Activated naive CD4-positive, alpha-beta T cell treated with anti-CD3 and anti-CD28 coated beads, Interleukin-2, amount 10 ng/mL, durations not matched to agents 7 days and 5 days (primary cell): Measurements from ENCODE around the gene DPAGT1.
"Not testable (repeated sequence)": the region's sequence is repeated elsewhere in the genome, so short reads cannot be mapped to it uniquely, and the experiment has no call there.

Experiments
- CTCF ChIA-PET: fragments of 350-600 bp; sonication (Branson Sonifier 250); formaldehyde crosslinking; loops from one replicate; lab custom pipeline; 2021; ENCODE audit warnings: antibody characterized with exemption; lab: Charles Lee
- DNase-seq: peaks from one replicate; pipeline ENCODE4 v3.0.0-alpha.2; 2020
- H3K27ac Mint-ChIP-seq: one replicate; pipeline ENCODE4 v1.8.0; 2021; ENCODE audit warnings: mild to moderate bottlenecking, moderate library complexity, mixed read lengths
- H3K27me3 Mint-ChIP-seq: one replicate; pipeline ENCODE4 v1.8.0; 2021; ENCODE audit warnings: mild to moderate bottlenecking, mixed read lengths
- H3K36me3 Mint-ChIP-seq: one replicate; pipeline ENCODE4 v1.8.0; 2021; ENCODE audit warnings: mixed read lengths
- H3K4me1 Mint-ChIP-seq: one replicate; pipeline ENCODE4 v1.8.0; 2021; ENCODE audit warnings: mixed read lengths
- H3K4me3 Mint-ChIP-seq: one replicate; pipeline ENCODE4 v1.8.0; 2021; ENCODE audit warnings: mild to moderate bottlenecking, moderate library complexity, mixed read lengths
- H3K9me3 Mint-ChIP-seq: one replicate; pipeline ENCODE4 v1.8.0; 2021; ENCODE audit warnings: mixed read lengths

The DPAGT1 gene

DNA sequence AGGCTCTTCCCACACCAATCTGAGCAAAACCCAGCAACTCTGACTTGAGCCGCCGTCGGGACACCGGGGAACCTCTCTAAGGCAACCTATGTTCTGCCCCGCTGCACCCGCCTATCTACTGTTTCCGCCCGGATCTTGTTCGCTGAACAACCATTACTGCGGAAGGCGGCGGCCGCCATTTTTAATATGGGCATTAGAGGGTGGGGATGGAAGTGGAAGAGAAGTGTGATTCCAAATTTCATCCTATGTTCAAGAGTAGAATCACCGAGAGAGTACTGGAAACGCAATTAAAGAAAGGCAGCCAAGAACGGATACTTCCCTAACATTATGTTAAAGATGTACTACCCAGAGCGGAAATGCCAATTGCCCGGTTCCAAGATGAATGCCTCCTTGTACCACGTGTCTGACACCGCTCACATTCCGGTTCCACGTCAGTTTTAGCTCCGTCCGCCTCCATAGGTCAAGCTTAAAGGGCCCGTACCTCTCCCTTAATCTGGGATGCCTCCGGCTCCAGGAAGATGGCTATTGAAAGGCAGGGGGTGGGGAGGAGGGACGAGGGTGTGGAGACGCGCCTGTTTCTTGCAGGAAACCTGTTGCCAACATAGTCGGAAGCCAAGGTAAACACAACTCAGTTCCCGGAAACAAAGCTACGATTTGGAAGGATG is at the start of gene DPAGT1:
TSS of gene DPAGT1 (minus strand) at position 95 of the 665 bp plus-strand sequence. CDS start 198 bp downstream, outside the sequence.
- Mint-ChIP-seq H3K27me3 (peaks cover 5% of the 10 kb centered on the region), H3K4me1 (peaks cover 68% of the 10 kb centered on the region), H3K27ac (peak within 1 kb of the TSS; percentile 98), H3K9me3 (no peaks in the 10 kb centered on the region), H3K36me3 (peaks cover 25% of the 10 kb centered on the region), H3K4me3 (peak within 1 kb of the TSS; percentile 92)
- peak; percentile 90 for DNase-seq
- CTCF ChIA-PET, result interaction anchor here (0.7 to 2.3 kb wide), 8 partner anchors 10 to 235 kb away, joined by 3 to 10 read pairs (median 3); partner anchors contain the start of gene NLRX1

GRCh38 chr11:119149786-119150275 is 48.2 kb upstream of the DPAGT1 start:
- Mint-ChIP-seq H3K4me3 (peak overlapping the region; percentile 21), H3K27ac (no peak overlapping the region), H3K36me3 (no peaks in the 10 kb centered on the region), H3K4me1 (peaks cover 17% of the 10 kb centered on the region), H3K9me3 (no peaks in the 10 kb centered on the region), H3K27me3 (peaks cover 88% of the 10 kb centered on the region)
- no peak for DNase-seq
- CTCF ChIA-PET, result interaction anchor here (1.3 kb wide), 1 partner anchor 19 kb away, joined by 5 read pairs; no protein-coding TSS in a partner anchor

DNA sequence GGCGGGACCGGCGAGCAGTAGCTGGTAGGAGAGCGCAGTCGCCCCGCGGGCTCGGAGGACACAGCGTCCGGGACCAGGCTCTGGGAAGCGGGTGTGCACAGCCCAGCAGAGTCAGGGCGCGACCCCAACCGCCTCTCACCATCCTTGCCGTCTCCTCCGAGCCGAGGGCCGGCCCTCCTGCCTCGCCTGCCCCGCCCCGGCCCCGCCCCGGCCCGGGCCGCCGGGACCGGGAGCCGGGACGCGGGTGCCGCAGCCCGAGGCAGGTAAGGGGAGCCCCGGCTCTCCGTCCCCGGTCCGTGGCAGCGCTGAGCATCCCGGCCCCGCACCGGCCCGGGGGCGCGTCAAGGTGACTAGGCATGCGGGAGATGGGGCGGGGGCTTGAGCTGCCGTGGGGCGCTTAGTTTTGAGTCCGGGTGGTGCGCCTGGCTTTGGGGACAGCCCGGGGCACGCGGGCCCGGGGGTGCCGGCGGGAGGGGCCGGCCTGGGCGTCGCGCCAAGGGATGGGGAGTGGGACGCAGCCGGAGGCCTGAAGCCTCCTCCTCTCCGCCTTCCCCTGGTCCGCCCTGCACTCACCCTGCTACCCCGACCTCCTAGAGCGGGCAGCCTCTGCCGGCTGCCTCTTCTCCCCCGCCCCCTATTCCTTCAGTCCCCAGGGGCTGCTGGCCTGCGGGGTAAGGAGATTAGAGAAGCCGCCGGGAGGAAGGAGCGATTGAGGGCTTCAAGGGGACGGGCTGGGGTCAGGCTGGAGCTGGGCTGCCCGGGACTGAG is 47.5 kb upstream of the DPAGT1 start, which contains the start of gene ABCG4:
TSS of gene ABCG4 (plus strand) at position 35 of the 768 bp plus-strand sequence. CDS start 914 bp downstream, outside the sequence.
- no peaks in the 10 kb centered on the region for H3K9me3 Mint-ChIP-seq
- H3K4me3 Mint-ChIP-seq, result peak within 1 kb of the TSS; percentile 71
- H3K27ac Mint-ChIP-seq, result no peak within 1 kb of the TSS
- CTCF ChIA-PET, result interaction anchor here (1.1 to 1.5 kb wide), 3 partner anchors 47 to 92 kb away, joined by 3 to 5 read pairs (median 3); partner anchors contain the start of gene CBL
- H3K36me3 Mint-ChIP-seq, result no peaks in the 10 kb centered on the region
- peaks cover 87% of the 10 kb centered on the region for H3K27me3 Mint-ChIP-seq
- H3K4me1 Mint-ChIP-seq, result peaks cover 17% of the 10 kb centered on the region
- peak; percentile 57 for DNase-seq

GRCh38 chr11:119148720-119149017 is 47.0 kb upstream of the DPAGT1 start:
- peak overlapping the region; percentile 71 for H3K4me3 Mint-ChIP-seq

GRCh38 chr11:119147604-119148333 is 46.1 kb upstream of the DPAGT1 start:
- H3K36me3 Mint-ChIP-seq, result no peaks in the 10 kb centered on the region
- CTCF ChIA-PET, result interaction anchor here (1.3 to 1.5 kb wide), 3 partner anchors 21 to 58 kb away, joined by 3 to 5 read pairs (median 3); partner anchors contain the start of gene CBL
- peaks cover 17% of the 10 kb centered on the region for H3K4me1 Mint-ChIP-seq
- no peaks in the 10 kb centered on the region for H3K9me3 Mint-ChIP-seq
- peak overlapping the region; percentile 42 for H3K4me3 Mint-ChIP-seq
- DNase-seq, result peak; percentile 27
- H3K27ac Mint-ChIP-seq, result no peak overlapping the region
- peaks cover 86% of the 10 kb centered on the region for H3K27me3 Mint-ChIP-seq

More at GRCh38 chr11:119148720-119149017, 47.0 kb upstream of the DPAGT1 start:
- Mint-ChIP-seq H3K27me3 (peaks cover 85% of the 10 kb centered on the region), H3K4me1 (peaks cover 17% of the 10 kb centered on the region), H3K27ac (no peak overlapping the region), H3K9me3 (no peaks in the 10 kb centered on the region), H3K36me3 (no peaks in the 10 kb centered on the region)
- CTCF ChIA-PET, result interaction anchor here (1.1 to 1.5 kb wide), 3 partner anchors 48 to 92 kb away, joined by 3 to 5 read pairs (median 3); partner anchors contain the start of gene CBL
- no peak for DNase-seq

GRCh38 chr11:119145551-119145950 is 43.9 kb upstream of the DPAGT1 start:
- H3K4me3 Mint-ChIP-seq, result no peak overlapping the region
- H3K36me3 Mint-ChIP-seq, result no peaks in the 10 kb centered on the region
- H3K9me3 Mint-ChIP-seq, result no peaks in the 10 kb centered on the region
- CTCF ChIA-PET, result interaction anchor here (1.0 to 1.9 kb wide), 8 partner anchors 11 to 183 kb away, joined by 3 to 7 read pairs (median 6); partner anchors contain the start of genes CBL and HINFP
- DNase-seq, result no peak
- peaks cover 17% of the 10 kb centered on the region for H3K4me1 Mint-ChIP-seq
- no peak overlapping the region for H3K27ac Mint-ChIP-seq
- H3K27me3 Mint-ChIP-seq, result peaks cover 72% of the 10 kb centered on the region

GRCh38 chr11:119144825-119145486 is 43.3 kb upstream of the DPAGT1 start:
- Mint-ChIP-seq H3K4me1 (peaks cover 17% of the 10 kb centered on the region), H3K9me3 (no peaks in the 10 kb centered on the region), H3K36me3 (no peaks in the 10 kb centered on the region), H3K27me3 (peaks cover 66% of the 10 kb centered on the region), H3K4me3 (no peak overlapping the region), H3K27ac (no peak overlapping the region)
- CTCF ChIA-PET, result interaction anchor here (0.6 to 1.9 kb wide), 10 partner anchors 8 to 183 kb away, joined by 3 to 7 read pairs (median 4); partner anchors contain the start of gene CBL
- peak; percentile 51 for DNase-seq

DNA sequence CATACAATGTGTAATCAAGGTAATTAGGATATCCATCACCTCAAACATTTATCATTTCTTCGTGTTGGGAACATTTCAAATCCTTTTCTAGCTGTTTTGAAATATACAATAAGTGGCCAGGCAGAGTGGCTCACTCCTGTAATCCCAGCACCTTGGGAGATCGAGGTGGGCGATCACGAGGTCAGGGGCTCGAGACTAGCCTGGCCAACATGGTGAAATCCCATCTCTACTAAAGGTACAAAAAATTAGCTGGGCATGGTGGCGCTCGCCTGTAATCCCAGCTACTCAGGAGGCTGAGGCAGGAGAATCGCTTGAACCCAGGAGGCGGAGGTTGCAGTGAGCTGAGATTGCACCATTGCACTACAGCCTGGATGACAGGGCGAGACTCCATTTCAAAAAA is 37.6 kb upstream of the DPAGT1 start:
- H3K9me3 Mint-ChIP-seq, H3K4me1 Mint-ChIP-seq, DNase-seq, H3K36me3 Mint-ChIP-seq, H3K4me3 Mint-ChIP-seq, H3K27ac Mint-ChIP-seq, CTCF ChIA-PET: not testable (repeated sequence)
- peaks cover 43% of the 10 kb centered on the region for H3K27me3 Mint-ChIP-seq

GRCh38 chr11:119134389-119134978 is 32.8 kb upstream of the DPAGT1 start:
- H3K4me1 Mint-ChIP-seq, result no peaks in the 10 kb centered on the region
- DNase-seq, result no peak
- peaks cover 23% of the 10 kb centered on the region for H3K27me3 Mint-ChIP-seq
- H3K4me3 Mint-ChIP-seq, result no peak overlapping the region
- peaks cover 32% of the 10 kb centered on the region for H3K36me3 Mint-ChIP-seq
- no peaks in the 10 kb centered on the region for H3K9me3 Mint-ChIP-seq
- H3K27ac Mint-ChIP-seq, result no peak overlapping the region
- CTCF ChIA-PET, result interaction anchor here (1.3 to 2.8 kb wide), 3 partner anchors 9 to 20 kb away, joined by 4 to 7 read pairs (median 4); no protein-coding TSS in a partner anchor

- Mint-ChIP-seq H3K4me1 (peaks cover 12% of the 10 kb centered on the region), H3K36me3 (peaks cover 42% of the 10 kb centered on the region)
- DNase-seq, result no peak
These were observed 29.0 kb upstream of the DPAGT1 start for GRCh38 chr11:119130662-119131061.

DNA sequence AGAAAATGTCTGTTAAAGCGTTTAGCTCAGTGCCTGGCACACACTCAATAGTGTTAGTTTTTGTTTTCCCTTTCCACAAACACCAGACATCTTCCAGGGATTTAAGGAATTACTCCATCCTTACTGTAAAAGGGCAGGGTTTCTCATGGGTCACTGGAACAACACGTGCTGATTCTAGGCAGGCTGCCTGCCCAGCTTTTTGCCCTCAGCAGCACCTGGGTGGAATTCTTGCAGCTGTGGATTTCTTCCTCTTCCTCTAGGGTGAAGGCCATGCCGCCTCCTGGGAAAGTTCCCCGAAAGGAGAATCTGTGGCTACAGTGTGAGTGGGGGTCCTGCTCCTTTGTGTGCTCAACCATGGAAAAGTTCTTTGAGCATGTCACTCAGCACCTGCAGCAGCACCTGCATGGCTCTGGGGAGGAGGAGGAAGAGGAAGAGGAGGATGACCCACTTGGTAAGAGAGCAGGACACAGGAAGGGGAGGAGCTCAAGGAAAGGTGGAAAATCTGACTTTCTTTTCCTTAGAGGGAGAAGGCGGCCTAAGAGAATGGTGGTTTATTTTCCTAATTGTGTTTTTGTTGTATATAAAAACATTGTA is 25.1 kb upstream of the DPAGT1 start:
- no peak overlapping the region for H3K27ac Mint-ChIP-seq
- H3K4me3 Mint-ChIP-seq, result no peak overlapping the region
- H3K4me1 Mint-ChIP-seq, result peaks cover 30% of the 10 kb centered on the region
- CTCF ChIA-PET, result interaction anchor here (1.1 to 1.4 kb wide), 2 partner anchors 18 to 21 kb away, joined by 3 read pairs; no protein-coding TSS in a partner anchor
- DNase-seq, result no peak
- H3K9me3 Mint-ChIP-seq, result no peaks in the 10 kb centered on the region
- no peaks in the 10 kb centered on the region for H3K27me3 Mint-ChIP-seq
- peaks cover 39% of the 10 kb centered on the region for H3K36me3 Mint-ChIP-seq

More at GRCh38 chr11:119130662-119131061, 29.0 kb upstream of the DPAGT1 start:
- Mint-ChIP-seq H3K27ac (no peak overlapping the region), H3K9me3 (no peaks in the 10 kb centered on the region), H3K4me3 (no peak overlapping the region), H3K27me3 (no peaks in the 10 kb centered on the region)
- CTCF ChIA-PET, result interaction anchor here (0.8 kb wide), 1 partner anchor 38 kb away, joined by 3 read pairs; no protein-coding TSS in a partner anchor

- CTCF ChIA-PET, result interaction anchor here (1.5 kb wide), 1 partner anchor 9 kb away, joined by 4 read pairs; no protein-coding TSS in a partner anchor
- Mint-ChIP-seq H3K4me1 (peaks cover 33% of the 10 kb centered on the region), H3K4me3 (no peak overlapping the region), H3K36me3 (peaks cover 32% of the 10 kb centered on the region), H3K27me3 (no peaks in the 10 kb centered on the region), H3K9me3 (no peaks in the 10 kb centered on the region), H3K27ac (no peak overlapping the region)
- no peak for DNase-seq
These were observed 24.2 kb upstream of the DPAGT1 start for GRCh38 chr11:119125821-119126220.
